ENCODE measurements around the gene RBM20. TPM values are rescaled to one million over a fixed set of nuclear protein-coding genes. Genes with fewer than 3 reads are reported as not detected.

The RBM20 gene
- total and polyA plus RNA-seq, 7 experiments from 2014 or later, result 0.16 to 1.7 (median 0.37) TPM; not detected in 1

DNA sequence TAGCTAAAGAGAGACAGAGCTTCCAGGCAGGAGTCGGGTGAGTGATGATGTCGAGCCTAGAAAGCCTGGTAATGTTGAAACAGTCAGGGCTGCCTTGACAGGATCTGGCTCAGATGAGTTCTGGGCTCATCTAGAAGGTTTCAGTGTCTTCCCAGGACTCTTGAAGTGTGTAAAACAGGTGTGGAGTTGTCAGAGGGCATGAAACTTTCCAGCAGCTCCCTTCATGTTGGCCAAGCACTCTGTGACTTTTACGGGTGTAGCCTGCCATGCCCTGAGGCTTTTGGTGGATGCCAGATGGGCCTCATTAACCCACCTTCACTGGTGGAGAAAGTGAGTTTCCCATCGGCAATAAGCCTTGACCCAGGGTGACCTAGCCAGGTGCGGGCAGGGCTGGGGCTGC lies 161.2 kb downstream of the RBM20 start:
- H3K27me3 ChIP-seq (ENCODE audit: control insufficient read depth in 2 of 2, insufficient read depth in 2 of 2, low read length in 2 of 2), result no peaks in the 10 kb centered on the region
- Mint-ChIP-seq H3K27me3 (no peaks in the 10 kb centered on the region), H3K36me3 (peaks cover 0 to 6% (median 0%) of the 10 kb centered on the region in 5 donors), H3K9me3 (peaks cover 0 to 4% (median 0%) of the 10 kb centered on the region in 11 donors), H3K27ac (peak overlapping the region; percentile 25 to 100 (median 90)), H3K4me3 (peak overlapping the region in 3 of 10 donors; percentile 11 to 70 (median 69)), H3K4me1 (peaks cover 30 to 53% (median 44%) of the 10 kb centered on the region in 7 donors)
- H3K36me3 ChIP-seq (ENCODE audit: control insufficient read depth in 2 of 3, insufficient read depth in 3 of 3, low read length in 3 of 3), result no peaks in the 10 kb centered on the region
- ChIA-PET CTCF (no interaction called here), POLR2A (interaction anchor here (1.1 to 4.8 kb wide), 6 partner anchors 14 to 76 kb away, joined by 3 to 46 read pairs (median 10); no protein-coding TSS in a partner anchor)
- DNase-seq, result no peak
- ATAC-seq, result no peak
- H3K4me3 ChIP-seq (ENCODE audit: low read length), result no peak overlapping the region
- peaks cover 25 to 34% of the 10 kb centered on the region in 2 donors for H3K4me1 ChIP-seq (ENCODE audit: control insufficient read depth in 2 of 2, insufficient read depth in 2 of 2, low read length in 2 of 2)
- H3K9me3 ChIP-seq (ENCODE audit: control insufficient read depth in 2 of 3, low read length in 3 of 3), result no peaks in the 10 kb centered on the region
- no peak overlapping the region for H3K27ac ChIP-seq (ENCODE audit: low read depth, low read length)
- intact Hi-C loops (cut with micrococcal nuclease), result loop anchor here (2.0 kb wide), 2 partner anchors 14 to 30 kb away; no protein-coding TSS in a partner anchor

DNA sequence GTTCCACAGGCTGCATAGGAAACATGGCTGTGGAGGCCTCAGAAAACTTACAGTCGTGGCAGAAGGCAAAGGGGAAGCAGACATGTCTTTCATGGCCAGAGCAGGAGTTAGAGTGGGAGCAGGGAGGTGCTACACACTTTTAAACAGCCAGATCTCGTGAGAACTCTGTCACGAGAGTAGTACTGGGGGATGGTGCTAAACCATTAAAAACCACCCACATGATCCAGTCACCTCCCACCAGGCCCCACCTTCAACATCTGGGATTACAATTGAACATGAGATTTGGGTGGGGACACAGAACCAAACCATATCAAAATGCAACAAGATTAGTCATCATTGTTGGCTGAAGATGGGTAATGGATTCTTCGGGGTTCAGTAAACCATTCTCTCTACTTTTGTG lies 162.2 kb downstream of the RBM20 start:
- Mint-ChIP-seq H3K4me1 (peaks cover 30 to 50% (median 44%) of the 10 kb centered on the region in 7 donors), H3K27ac (no peak overlapping the region), H3K9me3 (peaks cover 0 to 4% (median 0%) of the 10 kb centered on the region in 11 donors), H3K36me3 (peaks cover 0 to 6% (median 0%) of the 10 kb centered on the region in 5 donors), H3K4me3 (no peak overlapping the region), H3K27me3 (no peaks in the 10 kb centered on the region)
- intact Hi-C loops (cut with micrococcal nuclease), result no loop called here
- Histone ChIP-seq H3K4me3 (ENCODE audit: low read length) (no peak overlapping the region), H3K36me3 (ENCODE audit: control insufficient read depth in 2 of 3, insufficient read depth in 3 of 3, low read length in 3 of 3) (no peaks in the 10 kb centered on the region), H3K27ac (ENCODE audit: low read depth, low read length) (no peak overlapping the region), H3K4me1 (ENCODE audit: control insufficient read depth in 2 of 2, insufficient read depth in 2 of 2, low read length in 2 of 2) (peaks cover 25 to 34% of the 10 kb centered on the region in 2 donors), H3K27me3 (ENCODE audit: control insufficient read depth in 2 of 2, insufficient read depth in 2 of 2, low read length in 2 of 2) (no peaks in the 10 kb centered on the region), H3K9me3 (ENCODE audit: control insufficient read depth in 2 of 3, low read length in 3 of 3) (no peaks in the 10 kb centered on the region)
- CTCF ChIA-PET, result no interaction called here
- POLR2A ChIA-PET, result interaction anchor here (0.6 kb wide), 1 partner anchor 906 kb away, joined by 3 read pairs; no protein-coding TSS in a partner anchor
- DNase-seq (no peak), ATAC-seq (no peak)

DNA sequence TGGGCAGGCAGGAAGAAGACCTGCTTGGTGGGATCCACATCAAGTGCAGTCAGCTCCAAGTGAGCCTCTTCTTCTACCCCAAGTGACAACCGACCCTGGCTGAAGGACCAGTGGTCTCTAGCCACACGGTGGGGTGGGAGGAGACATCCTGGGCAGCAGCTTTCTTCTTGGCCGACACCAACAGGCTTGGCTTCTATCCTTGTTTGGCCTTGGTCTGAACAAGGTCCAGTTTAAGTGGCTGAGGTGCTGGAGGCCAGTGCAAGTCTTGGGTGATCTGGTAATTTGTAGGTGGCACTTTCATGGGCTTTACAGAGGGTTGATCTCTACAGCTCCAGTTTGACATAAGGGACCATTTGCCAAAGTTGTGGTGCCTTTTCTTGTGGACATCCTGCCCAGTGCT lies 164.0 kb downstream of the RBM20 start:
- Mint-ChIP-seq H3K4me1 (peaks cover 22 to 39% (median 30%) of the 10 kb centered on the region in 7 donors), H3K9me3 (peaks cover 0 to 1% (median 0%) of the 10 kb centered on the region in 11 donors), H3K36me3 (peaks cover 0 to 1% (median 0%) of the 10 kb centered on the region in 5 donors), H3K27me3 (no peaks in the 10 kb centered on the region), H3K27ac (peak overlapping the region in 3 of 9 donors; percentile 34 to 56 (median 49)), H3K4me3 (no peak overlapping the region)
- peaks cover 15 to 23% of the 10 kb centered on the region in 2 donors for H3K4me1 ChIP-seq (ENCODE audit: control insufficient read depth in 2 of 2, insufficient read depth in 2 of 2, low read length in 2 of 2)
- intact Hi-C loops (cut with micrococcal nuclease), result no loop called here
- CTCF ChIA-PET, result no interaction called here
- no peaks in the 10 kb centered on the region for H3K36me3 ChIP-seq (ENCODE audit: control insufficient read depth in 2 of 3, insufficient read depth in 3 of 3, low read length in 3 of 3)
- H3K27me3 ChIP-seq (ENCODE audit: control insufficient read depth in 2 of 2, insufficient read depth in 2 of 2, low read length in 2 of 2), result no peaks in the 10 kb centered on the region
- H3K9me3 ChIP-seq (ENCODE audit: control insufficient read depth in 2 of 3, low read length in 3 of 3), result no peaks in the 10 kb centered on the region
- DNase-seq (no peak), ATAC-seq (no peak)
- POLR2A ChIA-PET, result interaction anchor here (0.7 to 1.6 kb wide), 6 partner anchors 9 to 84 kb away, joined by 3 to 4 read pairs (median 3); no protein-coding TSS in a partner anchor
- H3K27ac ChIP-seq (ENCODE audit: low read depth, low read length), result no peak overlapping the region
- no peak overlapping the region for H3K4me3 ChIP-seq (ENCODE audit: low read length)

DNA sequence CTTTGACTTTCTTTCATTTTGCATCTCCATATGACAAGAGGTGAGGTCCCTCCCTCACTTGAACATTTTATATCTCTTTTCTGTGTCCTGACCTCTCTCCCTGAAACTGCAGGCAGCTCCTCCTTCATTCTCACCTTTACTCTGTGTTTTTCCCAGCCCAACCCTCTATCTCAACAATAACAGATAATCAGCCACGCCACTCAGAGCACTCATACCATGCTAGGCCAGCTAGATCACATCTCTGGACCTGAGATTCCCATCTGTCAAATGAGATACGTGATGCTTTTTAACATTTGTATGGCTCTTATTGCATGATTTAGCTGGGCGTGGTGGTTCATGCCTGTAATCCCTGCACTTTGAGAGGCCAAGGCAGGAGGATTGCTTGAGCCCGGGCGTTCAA lies 164.5 kb downstream of the RBM20 start:
- no peak for DNase-seq
- Histone ChIP-seq H3K4me1 (ENCODE audit: control insufficient read depth in 2 of 2, insufficient read depth in 2 of 2, low read length in 2 of 2) (peaks cover 15 to 18% of the 10 kb centered on the region in 2 donors), H3K27ac (ENCODE audit: low read depth, low read length) (no peak overlapping the region), H3K27me3 (ENCODE audit: control insufficient read depth in 2 of 2, insufficient read depth in 2 of 2, low read length in 2 of 2) (no peaks in the 10 kb centered on the region), H3K9me3 (ENCODE audit: control insufficient read depth in 2 of 3, low read length in 3 of 3) (no peaks in the 10 kb centered on the region), H3K36me3 (ENCODE audit: control insufficient read depth in 2 of 3, insufficient read depth in 3 of 3, low read length in 3 of 3) (no peaks in the 10 kb centered on the region), H3K4me3 (ENCODE audit: low read length) (no peak overlapping the region)
- ATAC-seq, result no peak
- intact Hi-C loops (cut with micrococcal nuclease), result no loop called here
- ChIA-PET POLR2A (interaction anchor here (0.7 to 0.8 kb wide), 4 partner anchors 9 to 83 kb away, joined by 3 read pairs; no protein-coding TSS in a partner anchor), CTCF (no interaction called here)
- peaks cover 17 to 36% (median 25%) of the 10 kb centered on the region in 7 donors for H3K4me1 Mint-ChIP-seq
- peaks cover 0 to 1% (median 0%) of the 10 kb centered on the region in 5 donors for H3K36me3 Mint-ChIP-seq
- H3K27me3 Mint-ChIP-seq, result no peaks in the 10 kb centered on the region
- H3K4me3 Mint-ChIP-seq, result no peak overlapping the region
- H3K27ac Mint-ChIP-seq, result peak overlapping the region in 4 of 9 donors; percentile 1 to 49 (median 26)
- H3K9me3 Mint-ChIP-seq, result peaks cover 0 to 1% (median 0%) of the 10 kb centered on the region in 11 donors

DNA sequence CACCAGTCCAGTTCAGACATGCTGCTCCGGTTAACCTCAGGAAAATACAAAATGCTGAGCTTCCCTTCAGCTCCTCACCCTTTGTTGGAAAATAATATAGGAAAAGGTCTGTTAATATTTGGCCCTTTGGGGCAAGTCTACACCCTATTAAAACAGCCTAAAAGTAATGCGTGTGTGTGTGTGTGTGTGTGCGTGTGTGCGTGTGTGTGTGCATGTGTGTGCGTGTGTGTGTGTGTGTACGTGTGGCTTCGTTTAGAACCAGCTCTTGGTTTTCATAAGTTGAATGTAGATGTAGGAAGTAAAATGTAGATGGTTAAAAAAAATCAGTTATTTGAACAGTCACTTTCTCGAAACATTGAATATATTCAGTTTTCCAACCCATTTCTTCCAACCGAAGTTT lies 166.5 kb downstream of the RBM20 start:
- POLR2A ChIA-PET, result interaction anchor here (0.6 kb wide), 1 partner anchor 212 kb away, joined by 3 read pairs; no protein-coding TSS in a partner anchor
- H3K4me1 Mint-ChIP-seq, result peaks cover 1 to 30% (median 16%) of the 10 kb centered on the region in 7 donors
- no peaks in the 10 kb centered on the region for H3K27me3 Mint-ChIP-seq

DNA sequence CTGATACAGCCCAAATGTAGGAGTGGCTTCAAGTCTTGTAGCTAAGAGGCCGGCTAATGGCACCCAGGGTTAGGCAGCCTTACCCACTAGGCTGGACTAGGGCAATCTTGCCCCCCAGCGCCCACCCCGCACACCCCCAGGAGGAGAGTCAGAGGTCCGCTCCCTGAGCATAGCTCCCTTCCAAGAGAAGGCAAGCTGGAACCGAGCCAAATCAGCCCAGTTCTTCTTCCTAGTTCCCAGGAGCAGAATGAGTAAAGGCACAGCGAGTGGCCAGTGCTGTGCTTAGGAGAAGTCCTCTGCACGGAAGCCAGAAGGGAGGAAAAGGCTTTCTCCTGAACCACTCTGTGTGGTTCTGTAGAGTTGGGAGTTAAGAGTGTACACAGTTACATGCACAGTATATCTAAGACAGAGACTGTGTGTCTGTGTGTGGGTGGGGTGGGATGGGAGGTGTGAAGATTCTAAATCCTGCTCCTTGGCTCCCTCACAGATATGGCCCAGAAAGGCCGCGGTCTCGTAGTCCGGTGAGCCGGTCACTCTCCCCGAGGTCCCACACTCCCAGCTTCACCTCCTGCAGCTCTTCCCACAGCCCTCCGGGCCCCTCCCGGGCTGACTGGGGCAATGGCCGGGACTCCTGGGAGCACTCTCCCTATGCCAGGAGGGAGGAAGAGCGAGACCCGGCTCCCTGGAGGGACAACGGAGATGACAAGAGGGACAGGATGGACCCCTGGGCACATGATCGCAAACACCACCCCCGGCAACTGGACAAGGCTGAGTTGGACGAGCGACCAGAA lies 167.8 kb downstream of the RBM20 start:
- no peak for ATAC-seq
- H3K4me3 Mint-ChIP-seq, result no peak overlapping the region
- intact Hi-C loops (cut with micrococcal nuclease), result no loop called here
- DNase-seq, result no peak
- Histone ChIP-seq H3K27me3 (ENCODE audit: control insufficient read depth in 2 of 2, insufficient read depth in 2 of 2, low read length in 2 of 2) (no peaks in the 10 kb centered on the region), H3K27ac (ENCODE audit: low read depth, low read length) (no peak overlapping the region), H3K4me1 (ENCODE audit: control insufficient read depth in 2 of 2, insufficient read depth in 2 of 2, low read length in 2 of 2) (peaks cover 0 to 13% of the 10 kb centered on the region in 2 donors), H3K4me3 (ENCODE audit: low read length) (no peak overlapping the region), H3K36me3 (ENCODE audit: control insufficient read depth in 2 of 3, insufficient read depth in 3 of 3, low read length in 3 of 3) (no peaks in the 10 kb centered on the region), H3K9me3 (ENCODE audit: control insufficient read depth in 2 of 3, low read length in 3 of 3) (no peaks in the 10 kb centered on the region)
- no peak overlapping the region for H3K27ac Mint-ChIP-seq
- ChIA-PET POLR2A (interaction anchor here (1.5 kb wide), 1 partner anchor 16 kb away, joined by 3 read pairs; no protein-coding TSS in a partner anchor), CTCF (no interaction called here)
- no peaks in the 10 kb centered on the region for H3K9me3 Mint-ChIP-seq
- H3K27me3 Mint-ChIP-seq, result no peaks in the 10 kb centered on the region
- peaks cover 11 to 41% (median 25%) of the 10 kb centered on the region in 7 donors for H3K4me1 Mint-ChIP-seq
- no peaks in the 10 kb centered on the region for H3K36me3 Mint-ChIP-seq

More for the DNA sequence above, 166.5 kb downstream of the RBM20 start:
- H3K36me3 Mint-ChIP-seq, result no peaks in the 10 kb centered on the region
- DNase-seq (no peak), ATAC-seq (no peak)
- no peaks in the 10 kb centered on the region for H3K27me3 ChIP-seq (ENCODE audit: control insufficient read depth in 2 of 2, insufficient read depth in 2 of 2, low read length in 2 of 2)
- H3K27ac Mint-ChIP-seq, result peak overlapping the region in 1 of 9 donors; percentile 67
- H3K36me3 ChIP-seq (ENCODE audit: control insufficient read depth in 2 of 3, insufficient read depth in 3 of 3, low read length in 3 of 3), result no peaks in the 10 kb centered on the region
- no peaks in the 10 kb centered on the region for H3K9me3 ChIP-seq (ENCODE audit: control insufficient read depth in 2 of 3, low read length in 3 of 3)
- peaks cover 0 to 3% of the 10 kb centered on the region in 2 donors for H3K4me1 ChIP-seq (ENCODE audit: control insufficient read depth in 2 of 2, insufficient read depth in 2 of 2, low read length in 2 of 2)
- H3K9me3 Mint-ChIP-seq, result no peaks in the 10 kb centered on the region
- intact Hi-C loops (cut with micrococcal nuclease), result no loop called here
- no peak overlapping the region for H3K4me3 Mint-ChIP-seq
- CTCF ChIA-PET, result no interaction called here
- H3K27ac ChIP-seq (ENCODE audit: low read depth, low read length), result no peak overlapping the region
- no peak overlapping the region for H3K4me3 ChIP-seq (ENCODE audit: low read length)
